GM21723 (cell line): Measurements from ENCODE around the gene SF3A1.
"Not testable (repeated sequence)": the region's sequence is repeated elsewhere in the genome, so short reads cannot be mapped to it uniquely, and the experiment has no call there.

Experiments
- ATAC-seq: cut with Tn5 transposase; IDR thresholded peaks from one replicate; pipeline ENCODE4 v1.9.1; 2021; ENCODE audit warnings: mild to moderate bottlenecking, moderate library complexity; ENCODE audit not compliant: unreplicated experiment

Gene SF3A1

GRCh38 chr22:30354644-30355043, 2.0 kb downstream of the SF3A1 start:
- no peak for ATAC-seq

GRCh38 chr22:30351226-30351625, 5.5 kb downstream of the SF3A1 start:
- no peak for ATAC-seq

GRCh38 chr22:30348809-30349208, 7.9 kb downstream of the SF3A1 start:
- no peak for ATAC-seq

GRCh38 chr22:30348404-30348803, 8.3 kb downstream of the SF3A1 start:
- ATAC-seq: no peak

- no peak for ATAC-seq
These were observed 9.3 kb downstream of the SF3A1 start for GRCh38 chr22:30347255-30347892.

- no peak for ATAC-seq
These were observed 12.1 kb downstream of the SF3A1 start for GRCh38 chr22:30344447-30345200.

GRCh38 chr22:30340911-30341685, 15.6 kb downstream of the SF3A1 start:
- ATAC-seq: no peak

GRCh38 chr22:30338802-30339201, 17.9 kb downstream of the SF3A1 start:
- ATAC-seq: no peak

GRCh38 chr22:30338341-30338740, 18.4 kb downstream of the SF3A1 start:
- ATAC-seq: not testable (repeated sequence)

- ATAC-seq: no peak
These were observed 19.3 kb downstream of the SF3A1 start for GRCh38 chr22:30337461-30337778.

GRCh38 chr22:30336752-30337460, 19.8 kb downstream of the SF3A1 start:
- ATAC-seq: no peak

GRCh38 chr22:30335236-30335635, 21.5 kb downstream of the SF3A1 start:
- no peak for ATAC-seq

- ATAC-seq: no peak
These were observed 22.0 kb downstream of the SF3A1 start for GRCh38 chr22:30334646-30335045.

- ATAC-seq: no peak
These were observed 23.0 kb downstream of the SF3A1 start for GRCh38 chr22:30333707-30334087.

- no peak for ATAC-seq
These were observed 23.5 kb downstream of the SF3A1 start for GRCh38 chr22:30332994-30333706.

- ATAC-seq: no peak
These were observed 24.1 kb downstream of the SF3A1 start for GRCh38 chr22:30332551-30332950.

- no peak for ATAC-seq
These were observed 28.1 kb downstream of the SF3A1 start for GRCh38 chr22:30328466-30329049.

- ATAC-seq: no peak
These were observed 28.8 kb downstream of the SF3A1 start for GRCh38 chr22:30327864-30328345.

GRCh38 chr22:30326706-30327362, 29.9 kb downstream of the SF3A1 start, which contains the start of gene TBC1D10A:
Gene TBC1D10A (minus strand): TSS chr22:30326941. CDS start chr22:30326881, 60 bp downstream.
- ATAC-seq: peak; percentile 85
